GM21786 (cell line): ENCODE data around the gene SPSB2.
"Not testable (repeated sequence)": the region's sequence is repeated elsewhere in the genome, so short reads cannot be mapped to it uniquely, and the experiment has no call there.

Source experiments
- ATAC-seq: cut with Tn5 transposase; IDR thresholded peaks from one replicate; pipeline ENCODE4 v1.9.1; 2021; ENCODE audit not compliant: unreplicated experiment

Gene SPSB2

DNA sequence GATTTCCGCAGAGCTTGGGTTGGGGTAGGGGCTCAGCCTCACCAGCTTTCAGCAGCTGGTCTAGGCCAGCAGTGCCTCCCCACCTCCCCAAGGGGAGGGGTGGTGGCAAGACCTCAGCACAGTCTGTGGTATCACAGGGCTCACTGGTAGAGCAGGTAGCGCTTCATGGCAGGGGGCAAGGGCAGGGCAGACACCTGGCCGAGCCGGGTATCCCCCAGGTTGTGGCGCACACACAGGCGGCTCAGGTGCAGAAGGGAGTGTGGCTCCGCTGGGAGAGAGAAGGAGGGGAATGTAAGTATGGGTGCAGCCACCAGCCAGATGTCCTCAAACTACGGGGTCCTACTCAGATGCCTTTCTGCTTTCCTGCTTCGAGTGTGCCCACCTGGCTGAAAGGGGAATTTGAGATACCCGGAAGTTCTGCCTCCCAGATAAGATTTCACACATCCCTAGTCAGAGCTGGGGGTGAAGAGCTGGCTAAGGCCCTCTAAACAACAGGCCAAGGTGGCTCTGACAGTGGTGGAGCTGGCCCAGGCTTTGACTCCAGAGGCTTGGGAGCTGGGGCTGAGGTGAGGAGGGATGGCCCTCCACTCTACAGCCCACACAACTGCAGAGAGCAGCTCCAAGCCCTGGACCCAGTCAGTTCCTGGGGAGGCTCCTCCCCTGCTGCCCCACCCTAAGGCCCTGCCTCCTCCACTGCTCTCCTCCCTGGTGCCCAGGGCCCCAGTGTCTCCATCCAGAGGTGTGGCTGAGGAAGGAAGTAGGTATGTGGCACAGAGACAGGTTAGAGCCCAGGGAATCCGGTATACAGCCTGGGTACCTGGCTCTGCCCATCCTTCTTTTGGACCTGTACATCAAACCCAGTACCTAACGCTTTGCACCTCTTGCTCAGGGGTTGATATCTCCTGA is 1.8 kb downstream of the SPSB2 start:
- no peak for ATAC-seq

DNA sequence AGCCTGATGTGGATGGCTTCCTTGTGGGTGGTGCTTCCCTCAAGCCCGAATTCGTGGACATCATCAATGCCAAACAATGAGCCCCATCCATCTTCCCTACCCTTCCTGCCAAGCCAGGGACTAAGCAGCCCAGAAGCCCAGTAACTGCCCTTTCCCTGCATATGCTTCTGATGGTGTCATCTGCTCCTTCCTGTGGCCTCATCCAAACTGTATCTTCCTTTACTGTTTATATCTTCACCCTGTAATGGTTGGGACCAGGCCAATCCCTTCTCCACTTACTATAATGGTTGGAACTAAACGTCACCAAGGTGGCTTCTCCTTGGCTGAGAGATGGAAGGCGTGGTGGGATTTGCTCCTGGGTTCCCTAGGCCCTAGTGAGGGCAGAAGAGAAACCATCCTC is 2.8 kb downstream of the SPSB2 start:
- ATAC-seq = not testable (repeated sequence)

DNA sequence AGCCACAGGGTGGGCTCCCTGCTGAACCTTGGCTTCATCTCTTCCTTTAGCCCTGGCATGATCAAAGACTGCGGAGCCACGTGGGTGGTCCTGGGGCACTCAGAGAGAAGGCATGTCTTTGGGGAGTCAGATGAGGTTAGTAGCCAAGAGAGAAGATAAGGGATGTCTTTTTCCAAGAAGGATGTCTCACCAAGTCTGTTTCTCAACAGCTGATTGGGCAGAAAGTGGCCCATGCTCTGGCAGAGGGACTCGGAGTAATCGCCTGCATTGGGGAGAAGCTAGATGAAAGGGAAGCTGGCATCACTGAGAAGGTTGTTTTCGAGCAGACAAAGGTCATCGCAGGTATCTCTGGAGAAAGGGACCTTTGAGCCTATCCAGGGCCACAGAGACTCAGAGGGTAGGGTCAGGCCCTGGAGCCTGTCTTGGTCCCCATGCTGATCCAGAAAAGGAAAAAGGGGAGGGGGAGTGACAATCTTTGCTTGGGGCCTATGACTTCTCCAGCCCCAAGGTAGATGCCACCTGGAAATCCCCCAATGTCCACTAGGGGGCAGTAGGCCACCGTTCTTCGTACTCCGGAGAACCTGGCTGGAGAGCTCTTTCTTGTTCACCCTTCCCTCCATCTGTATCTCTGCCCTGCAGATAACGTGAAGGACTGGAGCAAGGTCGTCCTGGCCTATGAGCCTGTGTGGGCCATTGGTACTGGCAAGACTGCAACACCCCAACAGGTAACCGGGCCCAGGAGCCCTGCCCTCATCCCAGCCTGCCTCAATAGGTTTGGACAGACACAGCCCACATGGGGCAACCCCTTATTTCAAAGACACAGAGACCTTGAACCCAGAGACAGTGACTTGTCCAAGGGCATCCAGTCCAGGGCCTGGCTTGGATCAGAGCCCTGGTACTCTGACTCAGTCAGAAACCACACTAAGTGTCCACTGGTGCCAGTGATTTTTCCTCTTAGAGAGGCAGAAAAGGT is 3.8 kb downstream of the SPSB2 start:
- no peak for ATAC-seq

DNA sequence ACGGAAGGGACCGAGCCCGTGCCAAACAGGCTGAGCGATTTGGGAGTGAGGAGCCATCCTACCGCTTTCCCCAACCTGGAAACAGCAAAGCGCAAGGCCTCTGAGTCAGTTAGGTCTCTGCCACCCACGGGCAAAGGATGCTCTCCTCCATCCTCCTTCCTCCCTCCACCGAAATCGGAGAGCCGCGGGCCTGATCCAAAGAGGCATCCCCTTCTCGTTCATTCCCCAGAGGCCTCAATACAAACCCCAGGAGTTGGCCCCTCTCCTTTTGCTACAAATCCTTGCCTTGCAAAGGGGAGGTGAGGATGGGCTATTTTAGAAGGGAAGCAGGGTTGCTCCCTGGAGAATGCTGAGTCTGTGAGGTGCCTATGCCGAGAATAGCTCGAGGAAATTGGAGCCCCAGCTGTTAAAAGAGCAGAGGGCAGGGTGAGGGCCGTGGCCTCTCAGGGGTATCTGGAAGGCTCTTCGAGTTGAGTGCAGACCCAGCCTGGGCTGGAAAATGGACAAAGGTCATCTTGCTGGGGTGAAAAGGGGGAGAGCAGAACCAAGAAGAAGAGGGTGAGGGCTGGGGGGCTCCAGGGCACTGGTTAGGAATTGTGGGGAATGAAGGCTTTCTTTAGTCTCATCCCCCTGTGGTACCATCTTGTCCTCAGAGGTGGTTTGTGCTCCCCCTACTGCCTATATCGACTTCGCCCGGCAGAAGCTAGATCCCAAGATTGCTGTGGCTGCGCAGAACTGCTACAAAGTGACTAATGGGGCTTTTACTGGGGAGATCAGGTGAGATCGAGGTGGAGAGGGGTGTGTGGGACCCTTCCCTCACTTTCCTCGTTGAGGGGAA is 4.7 kb downstream of the SPSB2 start:
- ATAC-seq = no peak

DNA sequence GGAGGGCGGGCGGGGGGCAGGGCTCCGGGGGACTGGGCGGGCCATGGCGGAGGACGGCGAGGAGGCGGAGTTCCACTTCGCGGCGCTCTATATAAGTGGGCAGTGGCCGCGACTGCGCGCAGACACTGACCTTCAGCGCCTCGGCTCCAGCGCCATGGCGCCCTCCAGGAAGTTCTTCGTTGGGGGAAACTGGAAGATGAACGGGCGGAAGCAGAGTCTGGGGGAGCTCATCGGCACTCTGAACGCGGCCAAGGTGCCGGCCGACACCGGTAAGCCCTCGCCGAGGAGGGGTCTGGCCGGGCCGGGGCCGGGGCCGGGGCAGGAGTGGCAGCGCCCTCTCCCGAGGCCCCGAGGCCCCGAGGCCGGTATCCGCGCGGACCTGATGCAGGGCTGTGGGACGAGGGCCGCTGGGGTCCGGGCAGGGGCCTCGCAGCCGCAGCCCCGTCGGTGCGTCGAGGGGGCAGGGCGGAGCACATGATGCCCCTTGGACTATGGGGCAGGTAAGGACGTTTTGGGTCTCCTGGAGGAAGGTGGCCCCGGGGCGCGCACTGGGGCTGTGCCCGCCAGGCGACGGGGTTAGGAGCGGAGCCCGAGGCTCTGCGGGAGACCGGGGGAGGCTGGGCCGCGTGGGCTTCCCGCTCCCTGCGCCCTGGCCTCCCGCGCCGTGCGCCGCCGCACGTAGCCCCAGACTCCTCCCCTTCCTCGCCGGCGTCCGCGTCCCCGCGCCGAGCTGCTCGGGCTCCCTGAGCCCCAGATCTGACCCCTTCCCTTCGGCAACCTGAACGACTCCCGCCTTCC is 5.5 kb downstream of the SPSB2 start, which contains the start of gene TPI1:
TSS of gene TPI1 (plus strand) at position 119 of the 798 bp plus-strand sequence. CDS start at position 155, 36 bp downstream.
- ATAC-seq = peak; percentile 56

DNA sequence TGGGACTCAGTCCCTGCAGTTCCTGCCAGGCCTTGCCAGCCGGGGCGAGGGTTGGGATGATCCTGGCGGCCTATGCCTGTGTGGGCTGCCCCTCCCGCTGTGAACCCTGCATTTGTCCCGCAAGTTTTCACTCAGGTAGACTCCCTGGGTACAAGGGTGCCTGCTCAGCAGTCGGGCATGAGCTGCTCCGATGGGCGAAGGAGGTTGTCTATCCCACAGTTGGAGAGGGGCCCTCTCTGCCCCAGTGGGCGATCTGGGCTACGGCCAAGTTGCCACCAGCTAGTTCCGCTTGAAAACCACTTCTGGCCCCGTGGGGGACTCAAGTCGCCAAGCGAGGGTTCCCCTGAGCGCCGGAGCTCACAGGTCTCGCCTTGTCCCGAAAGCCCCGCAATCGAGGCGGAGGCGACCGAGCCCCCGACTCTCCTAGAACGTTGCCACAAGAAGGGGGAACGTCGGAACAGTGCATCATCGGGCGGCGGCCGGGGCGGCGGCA is 6.1 kb downstream of the SPSB2 start:
- peak; percentile 10 for ATAC-seq

DNA sequence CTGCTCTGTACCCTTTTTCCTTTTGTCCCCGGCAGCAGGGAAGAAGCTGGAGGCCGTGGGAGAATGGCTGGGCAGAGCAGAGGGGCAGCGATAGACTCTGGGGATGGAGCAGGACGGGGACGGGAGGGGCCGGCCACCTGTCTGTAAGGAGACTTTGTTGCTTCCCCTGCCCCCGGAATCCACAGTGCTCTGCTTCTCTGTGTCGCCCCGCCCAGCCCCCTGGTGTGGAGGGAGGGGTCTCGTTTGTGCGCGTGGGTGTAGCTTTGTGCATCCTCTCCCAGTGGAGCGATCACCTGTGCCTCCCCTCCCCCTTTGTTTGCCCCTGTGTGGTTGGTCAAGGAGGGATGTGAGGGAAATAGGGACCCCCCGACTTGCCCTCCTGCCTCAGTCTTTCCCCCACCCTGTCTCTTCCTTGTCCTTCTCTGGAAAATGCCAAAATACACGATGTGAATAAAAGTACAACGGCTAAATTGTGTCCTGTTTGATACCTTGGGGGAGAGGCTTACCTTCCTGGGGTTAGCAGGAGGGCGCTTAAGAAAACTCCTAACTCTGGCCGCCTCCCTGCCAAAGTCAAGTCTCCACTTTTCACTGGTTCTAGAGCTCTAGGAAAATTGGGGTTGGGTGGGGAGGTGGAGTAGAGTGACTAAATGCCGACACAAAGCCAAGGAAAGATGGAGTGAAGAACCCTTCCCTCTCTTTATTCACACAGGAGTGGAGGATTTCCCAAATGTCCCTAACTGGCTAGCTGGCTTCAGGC is 6.8 kb downstream of the SPSB2 start:
- ATAC-seq = no peak

DNA sequence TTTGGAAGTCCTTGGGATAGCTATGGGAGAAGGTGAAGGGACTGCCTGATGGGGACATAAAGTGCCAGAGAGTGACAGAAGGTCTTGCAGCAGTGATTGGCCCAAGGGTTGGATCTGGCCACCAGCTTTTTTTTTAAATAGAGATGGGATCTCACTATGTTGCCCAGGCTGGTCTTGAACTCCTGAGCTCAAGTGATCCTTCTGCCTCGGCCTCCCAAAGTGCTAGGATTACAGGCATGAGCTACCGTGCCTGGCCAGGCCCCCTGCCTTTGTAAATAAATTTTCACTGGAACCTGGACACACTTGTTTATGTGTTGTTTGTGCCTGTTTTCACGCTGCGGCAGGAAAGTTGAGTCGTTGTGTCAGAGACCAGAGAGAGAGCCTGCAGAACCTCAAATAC is 7.8 kb downstream of the SPSB2 start:
- not testable (repeated sequence) for ATAC-seq

DNA sequence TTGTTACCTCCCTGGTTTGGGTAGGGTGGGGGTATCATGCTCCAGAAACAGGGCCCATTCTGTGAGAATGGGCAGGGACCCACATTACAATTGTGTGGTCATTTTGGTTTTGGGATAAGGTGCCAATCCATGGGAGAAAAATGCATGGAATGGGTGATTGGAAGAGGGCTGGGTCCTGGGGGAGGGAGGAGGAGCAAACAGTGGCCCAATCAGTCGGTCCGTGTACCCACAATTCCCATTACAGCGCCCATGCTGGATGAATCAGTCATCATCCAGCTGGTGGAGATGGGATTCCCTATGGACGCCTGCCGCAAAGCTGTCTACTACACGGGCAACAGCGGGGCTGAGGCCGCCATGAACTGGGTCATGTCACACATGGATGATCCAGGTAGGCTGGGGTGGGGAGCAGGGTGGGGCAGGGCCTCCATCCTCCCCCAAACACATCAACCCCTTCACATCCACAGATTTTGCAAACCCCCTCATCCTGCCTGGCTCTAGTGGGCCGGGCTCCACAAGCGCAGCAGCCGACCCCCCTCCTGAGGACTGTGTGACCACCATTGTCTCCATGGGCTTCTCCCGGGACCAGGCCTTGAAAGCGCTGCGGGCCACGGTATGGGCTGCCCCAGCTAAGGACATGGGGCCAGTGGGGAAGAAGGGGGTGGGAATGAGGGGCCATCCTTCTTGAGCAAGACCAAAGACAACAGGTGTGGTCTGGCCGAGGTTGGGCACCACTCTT is 9.3 kb downstream of the SPSB2 start:
- no peak for ATAC-seq

DNA sequence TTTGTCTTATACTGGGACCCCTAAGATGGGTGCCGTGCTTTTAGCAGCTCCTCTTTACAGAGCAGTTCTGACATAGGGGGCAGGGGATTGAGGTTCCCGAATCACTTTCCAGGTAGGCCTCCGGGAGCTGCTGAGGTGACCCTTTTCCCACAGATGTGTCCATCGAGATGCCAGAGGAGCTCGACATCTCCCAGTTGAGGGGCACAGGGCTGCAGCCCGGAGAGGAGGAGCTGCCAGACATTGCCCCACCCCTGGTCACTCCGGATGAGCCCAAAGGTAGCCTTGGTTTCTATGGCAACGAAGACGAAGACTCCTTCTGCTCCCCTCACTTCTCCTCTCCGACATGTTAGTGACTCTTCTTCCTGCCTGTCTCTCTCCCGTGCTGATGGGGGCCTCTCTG is 10.1 kb downstream of the SPSB2 start:
- ATAC-seq = no peak

DNA sequence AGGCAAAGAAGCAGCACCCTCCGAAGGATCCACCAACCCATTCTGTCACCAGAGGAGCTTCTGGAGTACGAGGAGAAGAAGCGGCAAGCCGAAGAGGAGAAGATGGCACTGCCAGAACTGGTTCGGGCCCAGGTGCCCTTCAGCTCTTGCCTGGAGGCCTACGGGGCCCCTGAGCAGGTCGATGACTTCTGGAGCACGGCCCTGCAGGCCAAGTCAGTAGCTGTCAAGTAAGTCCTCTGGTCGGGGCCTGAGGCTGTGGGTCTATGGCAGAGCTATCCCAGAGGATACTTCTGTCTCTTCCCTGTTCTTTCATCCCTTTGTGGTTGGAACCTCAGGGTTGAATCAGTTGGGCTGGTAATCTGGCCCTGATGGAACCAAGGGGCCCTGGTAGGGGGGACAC is 11.7 kb downstream of the SPSB2 start:
- ATAC-seq = no peak

DNA sequence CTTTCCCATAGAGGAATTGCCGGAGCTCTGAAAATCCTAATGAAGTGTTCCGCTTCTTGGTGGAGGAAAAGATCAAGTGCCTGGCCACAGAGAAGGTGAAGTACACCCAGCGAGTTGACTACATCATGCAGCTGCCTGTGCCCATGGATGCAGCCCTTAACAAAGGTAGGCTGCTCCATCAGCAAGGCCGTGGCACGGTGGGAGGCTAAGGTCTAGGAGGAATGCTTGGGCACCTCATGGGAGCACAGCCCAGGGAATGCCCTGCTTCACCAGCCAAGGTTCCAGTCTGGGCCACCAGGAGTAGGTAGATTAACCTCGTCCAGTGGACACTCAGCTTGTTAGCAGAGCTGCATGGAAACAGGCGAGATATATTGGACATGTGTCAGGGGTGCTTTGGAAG is 12.2 kb downstream of the SPSB2 start:
- no peak for ATAC-seq

DNA sequence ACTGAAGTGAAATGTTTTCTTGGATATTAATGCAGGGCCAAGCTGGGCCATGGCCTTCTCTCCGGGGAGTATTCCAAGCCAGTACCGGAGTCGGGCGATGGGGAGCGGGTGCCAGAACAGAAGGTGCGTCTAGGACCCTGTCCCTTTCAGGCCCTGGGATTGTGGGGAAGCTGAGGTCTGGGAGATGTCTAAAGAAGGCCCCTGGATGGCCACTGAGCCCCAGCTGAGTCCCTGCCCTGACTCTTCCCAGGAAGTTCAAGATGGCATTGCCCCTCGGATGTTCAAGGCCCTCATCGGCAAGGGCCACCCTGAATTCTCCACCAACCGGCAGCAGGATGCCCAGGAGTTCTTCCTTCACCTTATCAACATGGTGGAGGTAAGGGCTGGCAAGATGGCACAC is 13.0 kb downstream of the SPSB2 start:
- ATAC-seq = no peak

DNA sequence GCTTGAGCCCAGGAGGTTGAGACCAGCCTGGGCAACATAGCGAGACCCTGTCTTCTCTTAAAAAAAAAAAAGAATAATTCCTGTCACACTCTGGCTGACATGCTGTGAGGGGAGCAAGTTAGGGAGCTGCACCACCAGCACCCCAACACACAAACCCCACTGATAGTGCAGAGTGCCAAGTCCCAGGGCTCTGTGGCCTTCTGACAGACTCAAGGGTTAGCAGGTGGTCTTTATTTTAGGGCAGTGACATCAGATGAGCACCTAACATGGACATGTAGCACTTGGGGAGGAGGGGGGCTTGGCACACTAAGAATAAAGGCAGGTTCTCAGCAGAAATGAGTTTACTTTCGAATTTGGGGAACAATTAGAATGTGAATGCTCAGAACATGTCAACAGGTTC is 14.3 kb downstream of the SPSB2 start:
- ATAC-seq = no peak

DNA sequence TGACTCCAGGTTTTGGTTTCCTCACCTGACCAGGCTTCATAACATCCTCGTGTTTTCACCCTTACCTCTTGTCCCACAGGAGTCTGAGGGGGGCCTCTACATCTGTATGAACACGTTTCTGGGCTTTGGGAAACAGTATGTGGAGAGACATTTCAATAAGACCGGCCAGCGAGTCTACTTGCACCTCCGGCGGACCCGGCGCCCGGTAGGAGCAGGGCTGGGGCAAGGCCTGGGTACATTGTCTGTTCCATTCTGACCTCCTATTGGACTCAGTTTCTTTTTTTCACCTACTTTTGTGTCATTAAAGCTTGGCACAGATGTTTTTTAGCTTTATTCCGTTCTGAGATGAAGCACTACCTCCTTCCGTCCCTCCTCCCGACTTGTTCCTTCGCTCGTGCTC is 17.8 kb downstream of the SPSB2 start:
- ATAC-seq = no peak

DNA sequence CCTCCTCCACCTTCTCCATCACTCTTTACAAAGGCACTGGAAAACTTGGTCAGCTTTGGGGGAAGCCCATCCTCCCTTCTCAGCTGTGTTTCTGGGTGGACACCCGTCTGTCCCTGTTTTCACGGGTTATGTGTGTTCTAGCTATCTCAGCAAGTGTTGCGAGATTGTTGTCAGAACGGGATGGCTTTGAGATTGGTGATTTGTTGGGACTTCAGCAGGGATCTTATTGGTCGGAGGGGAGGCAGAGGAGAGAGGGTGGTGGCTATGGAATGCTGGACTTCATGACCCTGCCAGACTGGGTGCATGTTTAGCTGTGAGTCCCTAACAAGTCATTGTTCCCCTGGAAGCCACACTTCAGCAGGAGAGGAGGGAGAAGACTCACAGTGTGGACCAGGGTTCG is 19.1 kb downstream of the SPSB2 start:
- ATAC-seq = no peak

DNA sequence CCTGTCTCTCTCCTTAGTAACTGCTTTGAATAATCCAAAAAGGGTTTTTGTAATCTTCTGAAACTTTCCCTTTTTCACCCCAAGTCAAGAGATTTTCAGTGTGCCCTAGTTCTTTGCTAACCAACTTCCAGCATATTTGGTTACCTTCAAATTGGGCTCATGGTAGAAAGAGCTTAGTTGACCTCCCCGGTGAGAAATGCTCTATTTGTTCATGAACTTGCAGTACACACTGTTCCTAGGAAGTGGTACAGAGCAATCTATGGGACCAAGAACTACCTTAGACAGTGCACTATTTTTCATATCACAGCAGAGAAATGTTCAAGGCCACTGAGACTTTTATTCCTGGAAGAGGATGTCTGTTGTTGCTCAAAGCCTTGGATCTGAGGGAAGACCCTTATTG is 19.5 kb downstream of the SPSB2 start:
- no peak for ATAC-seq

DNA sequence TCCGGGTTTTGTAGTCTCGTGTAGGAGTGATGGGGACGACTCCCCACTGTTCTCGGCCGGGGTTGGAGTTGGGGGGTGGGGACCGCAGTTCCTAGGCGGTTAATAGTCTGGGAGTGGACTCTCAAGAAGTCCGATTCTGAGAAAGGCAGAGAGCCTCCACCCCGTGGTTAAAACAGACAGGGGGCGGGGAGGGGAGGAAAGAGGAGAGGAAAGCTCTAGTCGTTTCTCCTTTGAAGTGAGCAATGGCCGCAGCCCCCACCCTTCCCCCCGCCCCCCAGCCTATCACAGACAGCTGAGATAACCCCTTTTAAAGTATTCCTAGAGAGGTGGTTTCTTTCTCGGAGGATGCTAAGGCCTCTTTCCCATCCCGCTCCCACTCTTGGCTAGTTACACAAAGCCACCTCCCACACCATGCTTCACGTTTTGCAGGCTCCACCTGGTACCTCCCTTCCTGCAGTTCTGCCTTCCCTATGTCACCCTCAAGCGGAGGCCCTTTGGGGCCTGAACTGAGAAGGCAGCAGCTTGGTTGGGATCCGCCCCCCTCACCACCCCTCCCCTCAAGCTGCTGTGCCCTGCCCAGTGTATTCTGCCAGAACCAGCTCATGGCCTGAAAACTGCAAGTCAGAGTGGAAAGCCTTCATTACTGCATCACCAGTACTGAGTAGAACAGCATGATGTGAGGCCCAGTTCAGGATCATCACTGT is 20.3 kb downstream of the SPSB2 start:
- no peak for ATAC-seq
